ENCODE data around the gene GNAI1.

The GNAI1 gene

GRCh38 chr7:80216996-80217842 is 82.6 kb downstream of the GNAI1 start:
- DNase-seq, result no peak

GRCh38 chr7:80218723-80219122 is 84.1 kb downstream of the GNAI1 start:
- no peak for DNase-seq

- no peak for DNase-seq
Observed at GRCh38 chr7:80220022-80220634, 85.5 kb downstream of the GNAI1 start.

- no peak for DNase-seq
Observed at GRCh38 chr7:80224415-80224814, 89.8 kb downstream of the GNAI1 start.

- DNase-seq, result no peak
Observed at GRCh38 chr7:80225361-80225760, 90.7 kb downstream of the GNAI1 start.

- no peak for DNase-seq
Observed at GRCh38 chr7:80226629-80227028, 92.0 kb downstream of the GNAI1 start.

- DNase-seq, result no peak
Observed at GRCh38 chr7:80230327-80230726, 95.7 kb downstream of the GNAI1 start.

- DNase-seq, result no peak
Observed at GRCh38 chr7:80231707-80232106, 97.1 kb downstream of the GNAI1 start.

GRCh38 chr7:80232979-80233724 is 98.5 kb downstream of the GNAI1 start:
- DNase-seq, result no peak

GRCh38 chr7:80235334-80235733 is 100.7 kb downstream of the GNAI1 start:
- DNase-seq, result no peak

- no peak for DNase-seq
Observed at GRCh38 chr7:80236681-80237080, 102.0 kb downstream of the GNAI1 start.

GRCh38 chr7:80240265-80241025 is 105.8 kb downstream of the GNAI1 start:
- DNase-seq, result no peak

- DNase-seq, result no peak
Observed at GRCh38 chr7:80241671-80242070, 107.0 kb downstream of the GNAI1 start.

GRCh38 chr7:80243425-80243824 is 108.8 kb downstream of the GNAI1 start:
- DNase-seq, result no peak

GRCh38 chr7:80244206-80244916 is 109.7 kb downstream of the GNAI1 start:
- DNase-seq, result no peak

GRCh38 chr7:80247144-80247543 is 112.5 kb downstream of the GNAI1 start:
- DNase-seq, result no peak

GRCh38 chr7:80247891-80248290 is 113.3 kb downstream of the GNAI1 start:
- no peak for DNase-seq

GRCh38 chr7:80249184-80249583 is 114.6 kb downstream of the GNAI1 start:
- DNase-seq, result no peak

- no peak for DNase-seq
Observed at GRCh38 chr7:80249619-80250295, 115.1 kb downstream of the GNAI1 start.

GRCh38 chr7:80253237-80253636 is 118.6 kb downstream of the GNAI1 start:
- DNase-seq, result no peak

- no peak for DNase-seq
Observed at GRCh38 chr7:80253653-80254052, 119.0 kb downstream of the GNAI1 start.

GRCh38 chr7:80255656-80256055 is 121.0 kb downstream of the GNAI1 start:
- DNase-seq, result no peak
